OCI-M1 (cell line): ENCODE results near the gene PRCC.

Experiments used
- DNase-seq: peaks from one replicate; lab custom pipeline; 2025; lab: John Stamatoyannopoulos, UW

The PRCC gene

GRCh38 chr1:156844638-156845037, 77.3 kb downstream of the PRCC start:
- no peak for DNase-seq

GRCh38 chr1:156845055-156845952, 78.0 kb downstream of the PRCC start:
- no peak for DNase-seq

GRCh38 chr1:156845953-156846545, 78.7 kb downstream of the PRCC start:
- no peak for DNase-seq

- no peak for DNase-seq
Measured at GRCh38 chr1:156846643-156847042, 79.3 kb downstream of the PRCC start.

- no peak for DNase-seq
Measured at GRCh38 chr1:156847591-156848460, 80.5 kb downstream of the PRCC start.

GRCh38 chr1:156848461-156849150, 81.3 kb downstream of the PRCC start:
- no peak for DNase-seq

- no peak for DNase-seq
Measured at GRCh38 chr1:156849151-156849496, 81.8 kb downstream of the PRCC start.
